ENCODE results near the gene CRAT. TPM values are rescaled to one million over a fixed set of nuclear protein-coding genes. Genes with fewer than 3 reads are reported as not detected.
A peak's percentile ranks its signal among the peaks of the same experiment; 100 is the strongest.

The CRAT gene
- polyA plus RNA-seq, 2 of the 4 experiments (the other 2 are of a cell fraction) = 20.5 to 26.0 TPM

GRCh38 chr9:129142138-129142935 is 31.7 kb upstream of the CRAT start:
- CTCF ChIA-PET = interaction anchor here (0.6 to 28.1 kb wide), 47 partner anchors 14 to 635 kb away, joined by 3 to 1029 read pairs (median 4); partner anchors contain the start of genes ASB6, C9orf50, IER5L and NTMT1
- POLR2A ChIA-PET = interaction anchor here (1.0 to 2.6 kb wide), 10 partner anchors 11 to 610 kb away, joined by 3 to 23 read pairs (median 5); partner anchors contain the start of genes IER5L and PTGES
- peaks cover 76% of the 10 kb centered on the region for H3K4me1 ChIP-seq
- H3K9me3 ChIP-seq = no peaks in the 10 kb centered on the region
- no peak for TF ChIP-seq RAD21 (conservative IDR thresholded peaks at IDR 0.05 in 1 of 2, IDR thresholded peaks at IDR 0.05 in 1 of 2)
- TF ChIP-seq, protein P1, sequence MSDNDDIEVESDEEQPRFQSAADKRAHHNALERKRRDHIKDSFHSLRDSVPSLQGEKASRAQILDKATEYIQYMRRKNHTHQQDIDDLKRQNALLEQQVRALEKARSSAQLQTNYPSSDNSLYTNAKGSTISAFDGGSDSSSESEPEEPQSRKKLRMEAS (IDR thresholded peaks at IDR 0.05) = 0 out of 2 replicates have a peak, but pooled peaks have one; percentile 1
- peak overlapping the region; percentile 91 for H3K4me2 ChIP-seq
- H3K27ac ChIP-seq = peak overlapping the region; percentile 99; a peak in 5 of 6 replicates
- no peak overlapping the region for H3K4me3 ChIP-seq
- FAIRE-seq = no peak
- ATAC-seq = no peak
- no peak for DNase-seq (ENCODE audit: low read depth in 1 of 2, low spot score in 1 of 2)
- WGBS (ENCODE audit: missing lambda C conversion rate) = 89% methylated on average over 13 of the region's 15 CpGs

- ChIA-PET CTCF (interaction anchor here (1.2 to 28.1 kb wide), 11 partner anchors 13 to 490 kb away, joined by 3 to 1029 read pairs (median 14); partner anchors contain the start of genes ASB6, C9orf50, IER5L and NTMT1), POLR2A (interaction anchor here (0.6 to 3.5 kb wide), 17 partner anchors 10 to 479 kb away, joined by 3 to 44 read pairs (median 9); partner anchors contain the start of genes C9orf50 and IER5L)
- peak in 1 of 2 experiments; percentile 31 for DNase-seq (ENCODE audit: low read depth in 1 of 2, low spot score in 1 of 2)
- Histone ChIP-seq H3K4me1 (peaks cover 74% of the 10 kb centered on the region), H3K9me3 (no peaks in the 10 kb centered on the region), H3K4me2 (peak overlapping the region; percentile 91), H3K27ac (peak overlapping the region; percentile 99), H3K4me3 (peak overlapping the region; percentile 44; the same call in 2 of the 3 replicates)
- no peak for FAIRE-seq
- TF ChIP-seq JUN (IDR thresholded peaks at IDR 0.05) (0 out of 5 replicates have a peak, but pooled peaks of 1 of the 2 experiments have one; percentile 34), ESRRA (IDR thresholded peaks at IDR 0.05; ENCODE audit: borderline replicate concordance, low read length) (no peak)
- TF ChIP-seq, protein P1 (IDR thresholded peaks at IDR 0.05) = 0 out of 2 replicates have a peak, but pooled peaks have one; percentile 38
- 68% methylated on average over 13 of the region's 13 CpGs for WGBS (ENCODE audit: missing lambda C conversion rate)
- no peak for ATAC-seq
These were observed 30.8 kb upstream of the CRAT start for GRCh38 chr9:129141066-129142041.

- ChIA-PET POLR2A (interaction anchor here (0.6 to 3.5 kb wide), 25 partner anchors 9 to 499 kb away, joined by 3 to 44 read pairs (median 5); partner anchors contain the start of genes C9orf50 and IER5L), CTCF (interaction anchor here (0.7 to 28.1 kb wide), 38 partner anchors 12 to 651 kb away, joined by 3 to 1029 read pairs (median 5); partner anchors contain the start of genes ASB6, C9orf50, IER5L and NTMT1)
- Histone ChIP-seq H3K4me2 (peak overlapping the region; percentile 91), H3K4me3 (peak overlapping the region; percentile 44), H3K4me1 (peaks cover 66% of the 10 kb centered on the region), H3K9me3 (no peaks in the 10 kb centered on the region), H3K27ac (peak overlapping the region; percentile 99)
- DNase-seq (ENCODE audit: low read depth in 1 of 2, low spot score in 1 of 2) (peak in 1 of 2 experiments; percentile 35), FAIRE-seq (no peak), ATAC-seq (peak; percentile 4 to 18; a peak in 3 of 6 replicates)
- TF ChIP-seq HOXB13 (CRISPR knock-in tag; IDR thresholded peaks at IDR 0.05; ENCODE audit: low read depth) (peak; percentile 42; the same call in 1 of the 2 replicates), JUN (IDR thresholded peaks at IDR 0.05) (peak; percentile 3 to 17; a peak in 2 of 5 replicates), POLR2A (IDR thresholded peaks at IDR 0.05; ENCODE audit: low read length) (peak; percentile 41), BCL3 (IDR thresholded peaks at IDR 0.05) (peak; percentile 16; the same call in 1 of the 3 replicates), PHF8 (IDR thresholded peaks at IDR 0.05; ENCODE audit: borderline replicate concordance, low read depth) (no peak)
- TF ChIP-seq, protein P2, sequence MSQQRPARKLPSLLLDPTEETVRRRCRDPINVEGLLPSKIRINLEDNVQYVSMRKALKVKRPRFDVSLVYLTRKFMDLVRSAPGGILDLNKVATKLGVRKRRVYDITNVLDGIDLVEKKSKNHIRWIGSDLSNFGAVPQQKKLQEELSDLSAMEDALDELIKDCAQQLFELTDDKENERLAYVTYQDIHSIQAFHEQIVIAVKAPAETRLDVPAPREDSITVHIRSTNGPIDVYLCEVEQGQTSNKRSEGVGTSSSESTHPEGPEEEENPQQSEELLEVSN (IDR thresholded peaks at IDR 0.05; ENCODE audit: borderline replicate concordance, low read depth) = peak; percentile 22; the same call in 1 of the 2 replicates
- TF ChIP-seq, protein P1 (IDR thresholded peaks at IDR 0.05) = no peak
- WGBS (ENCODE audit: missing lambda C conversion rate) = 13% methylated on average over 7 of the region's 8 CpGs
These were observed 29.9 kb upstream of the CRAT start for GRCh38 chr9:129140397-129141065.

Measured in A549 (cell line).